CD4-positive, alpha-beta memory T cell (primary cell): ENCODE results near the gene MRPS6. TPM values are rescaled to one million over a fixed set of nuclear protein-coding genes. Genes with fewer than 3 reads are reported as not detected.

Experiments used
- CTCF ChIA-PET: fragments of 350-600 bp; sonication (Branson Sonifier 250); formaldehyde crosslinking; loops from one replicate; lab custom pipeline; 2021; ENCODE audit warnings: inconsistent platforms; ENCODE audit not compliant: partially characterized antibody; lab: Charles Lee
- POLR2A ChIA-PET: fragments of 350-600 bp; sonication (Branson Sonifier 250); formaldehyde crosslinking; loops from one replicate; lab custom pipeline; 2021; ENCODE audit not compliant: partially characterized antibody; lab: Charles Lee
- DNase-seq, 5 donors: peaks; one replicate each; pipeline versions ENCODE4 v3.0.0 to v3.0.0-alpha.2; 2020 to 2022; ENCODE audit warnings: mixed read lengths in 1 of 5
- H3K27ac ChIP-seq: one replicate; pipeline ENCODE4 v1.7.0; 2013; ENCODE audit warnings: low read depth, low read length
- H3K27me3 ChIP-seq: 2 replicates; pipeline ENCODE4 v1.7.0; 2013; ENCODE audit warnings: mild to moderate bottlenecking, low read length, moderate library complexity; ENCODE audit not compliant: insufficient read depth
- H3K36me3 ChIP-seq: 2 replicates; pipeline ENCODE4 v1.7.0; 2013; ENCODE audit warnings: mild to moderate bottlenecking, low read length, moderate library complexity; ENCODE audit not compliant: insufficient read depth
- H3K4me1 ChIP-seq: 2 replicates; pipeline ENCODE4 v1.7.0; 2013; ENCODE audit warnings: mild to moderate bottlenecking, low read length, moderate library complexity; ENCODE audit not compliant: insufficient read depth
- H3K4me3 ChIP-seq, 2 donors: one replicate each; pipeline ENCODE4 v1.7.0; 2013; ENCODE audit warnings: low read length in 2 of 2, mild to moderate bottlenecking in 1 of 2
- H3K9me3 ChIP-seq, 2 donors: one replicate each; pipeline ENCODE4 v1.7.0; 2013; ENCODE audit warnings: low read length in 2 of 2, control low read depth in 1 of 2; ENCODE audit not compliant: control insufficient read depth in 1 of 2
- H3K27ac Mint-ChIP-seq, 7 donors: one replicate each; pipeline ENCODE4 v1.8.0; 2020 to 2021; ENCODE audit warnings: mixed read lengths in 7 of 7, mild to moderate bottlenecking in 6 of 7, inconsistent platforms in 3 of 7, moderate library complexity in 3 of 7
- H3K27me3 Mint-ChIP-seq, 2 donors: one replicate each; pipeline ENCODE4 v1.8.0; 2020 to 2021; ENCODE audit warnings: mixed read lengths in 2 of 2
- H3K36me3 Mint-ChIP-seq, 2 donors: one replicate each; pipeline ENCODE4 v1.8.0; 2020 to 2021; ENCODE audit warnings: mixed read lengths in 2 of 2, inconsistent platforms in 1 of 2, mild to moderate bottlenecking in 1 of 2
- H3K4me1 Mint-ChIP-seq, 4 donors: one replicate each; pipeline ENCODE4 v1.8.0; 2020 to 2021; ENCODE audit warnings: mixed read lengths in 4 of 4, mild to moderate bottlenecking in 1 of 4
- H3K4me3 Mint-ChIP-seq, 8 donors: one replicate each; pipeline ENCODE4 v1.8.0; 2020 to 2021; ENCODE audit warnings: mixed read lengths in 8 of 8, mild to moderate bottlenecking in 7 of 8, moderate library complexity in 6 of 8, inconsistent platforms in 3 of 8
- H3K9me3 Mint-ChIP-seq, 8 donors: one replicate each; pipeline ENCODE4 v1.8.0; 2020 to 2021; ENCODE audit warnings: mixed read lengths in 8 of 8, mild to moderate bottlenecking in 5 of 8, inconsistent platforms in 3 of 8, moderate library complexity in 1 of 8
- intact Hi-C: fragments of 100-400 bp; cut with micrococcal nuclease; formaldehyde crosslinking; loops from one replicate; pipeline ENCODE4 v1.15.1; 2023
- polyA plus RNA-seq, 2 donors: library from polyadenylated mRNA; unstranded; fragments of 300-500 nt; fragmentation: Illumina TruSeq; gene quantifications; one replicate each; pipeline ENCODE4 v1.2.3, GENCODE V29; 2021
- total RNA-seq, 2 experiments: library from RNA; stranded (reverse); gene quantifications; one replicate each; pipeline ENCODE4 v1.2.3, GENCODE V29; 2021

The MRPS6 gene
- total and polyA plus RNA-seq, 4 experiments from 2014 or later: 76.9 to 160 (median 108) TPM

- Mint-ChIP-seq H3K4me3 (peak overlapping the region; percentile 32 to 82 (median 63)), H3K36me3 (no peaks in the 10 kb centered on the region), H3K27me3 (no peaks in the 10 kb centered on the region), H3K4me1 (peaks cover 2 to 10% (median 4%) of the 10 kb centered on the region in 4 donors), H3K27ac (peak overlapping the region in 4 of 7 donors; percentile 6 to 79 (median 37)), H3K9me3 (peaks cover 0 to 3% (median 0%) of the 10 kb centered on the region in 8 donors)
- no peaks in the 10 kb centered on the region for H3K9me3 ChIP-seq
- no peaks in the 10 kb centered on the region for H3K4me1 ChIP-seq
- ChIA-PET CTCF (no interaction called here), POLR2A (no interaction called here)
- peak in 1 of 5 donors; percentile 6 for DNase-seq
- no peaks in the 10 kb centered on the region for H3K36me3 ChIP-seq
- no peak overlapping the region for H3K4me3 ChIP-seq
- intact Hi-C loops: no loop called here
- H3K27ac ChIP-seq: no peak overlapping the region
- H3K27me3 ChIP-seq: no peaks in the 10 kb centered on the region
These were observed 26.5 kb upstream of the MRPS6 start for GRCh38 chr21:34046917-34047316.

GRCh38 chr21:34047835-34048234, 25.5 kb upstream of the MRPS6 start:
- POLR2A ChIA-PET: no interaction called here
- Histone ChIP-seq H3K27me3 (no peaks in the 10 kb centered on the region), H3K4me3 (no peak overlapping the region), H3K36me3 (no peaks in the 10 kb centered on the region), H3K9me3 (no peaks in the 10 kb centered on the region), H3K4me1 (no peaks in the 10 kb centered on the region), H3K27ac (no peak overlapping the region)
- DNase-seq: no peak
- CTCF ChIA-PET: no interaction called here
- Mint-ChIP-seq H3K4me1 (peaks cover 2 to 10% (median 4%) of the 10 kb centered on the region in 4 donors), H3K27ac (no peak overlapping the region), H3K27me3 (no peaks in the 10 kb centered on the region), H3K9me3 (peaks cover 0 to 2% (median 0%) of the 10 kb centered on the region in 8 donors), H3K36me3 (no peaks in the 10 kb centered on the region), H3K4me3 (peak overlapping the region in 4 of 8 donors; percentile 5 to 34 (median 24))
- intact Hi-C loops: no loop called here

- Histone ChIP-seq H3K36me3 (no peaks in the 10 kb centered on the region), H3K4me1 (no peaks in the 10 kb centered on the region), H3K27ac (no peak overlapping the region), H3K4me3 (no peak overlapping the region), H3K27me3 (no peaks in the 10 kb centered on the region), H3K9me3 (no peaks in the 10 kb centered on the region)
- Mint-ChIP-seq H3K4me1 (peaks cover 0 to under 1% (median 0%) of the 10 kb centered on the region in 4 donors), H3K9me3 (peaks cover 0 to 2% (median 0%) of the 10 kb centered on the region in 8 donors), H3K36me3 (no peaks in the 10 kb centered on the region), H3K27ac (no peak overlapping the region), H3K4me3 (no peak overlapping the region), H3K27me3 (no peaks in the 10 kb centered on the region)
- intact Hi-C loops: no loop called here
- ChIA-PET CTCF (no interaction called here), POLR2A (no interaction called here)
- no peak for DNase-seq
These were observed 21.2 kb upstream of the MRPS6 start for GRCh38 chr21:34052171-34052570.

- Mint-ChIP-seq H3K9me3 (no peaks in the 10 kb centered on the region), H3K27me3 (no peaks in the 10 kb centered on the region), H3K4me1 (no peaks in the 10 kb centered on the region), H3K27ac (peak overlapping the region in 1 of 7 donors; percentile 5), H3K36me3 (no peaks in the 10 kb centered on the region), H3K4me3 (no peak overlapping the region)
- H3K27me3 ChIP-seq: no peaks in the 10 kb centered on the region
- intact Hi-C loops: no loop called here
- CTCF ChIA-PET: no interaction called here
- no peaks in the 10 kb centered on the region for H3K9me3 ChIP-seq
- no peaks in the 10 kb centered on the region for H3K36me3 ChIP-seq
- H3K27ac ChIP-seq: no peak overlapping the region
- no peak for DNase-seq
- POLR2A ChIA-PET: interaction anchor here (1.2 kb wide), 1 partner anchor 10 kb away, joined by 4 read pairs; no protein-coding TSS in a partner anchor
- no peak overlapping the region for H3K4me3 ChIP-seq
- no peaks in the 10 kb centered on the region for H3K4me1 ChIP-seq
These were observed 19.1 kb upstream of the MRPS6 start for GRCh38 chr21:34054259-34054658.

DNA sequence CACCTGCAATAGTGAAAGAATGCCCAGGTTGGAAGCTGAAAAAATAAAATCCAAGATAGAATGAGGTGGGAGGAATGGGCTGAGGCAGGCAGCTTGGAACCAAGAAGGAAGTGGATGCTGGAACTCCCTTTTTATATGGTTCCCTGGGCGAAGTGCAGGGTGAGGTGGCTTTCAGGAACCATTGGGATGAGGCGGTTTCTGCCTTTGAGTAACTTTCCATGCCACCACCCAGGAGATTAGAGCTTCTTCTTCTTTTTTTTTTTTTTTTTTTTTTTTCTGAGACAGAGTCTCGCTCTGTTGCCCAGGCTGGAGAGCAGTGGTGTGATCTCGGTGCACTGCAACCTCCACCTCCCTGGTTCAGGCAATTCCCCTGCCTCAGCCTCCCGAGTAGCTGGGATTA, 17.8 kb upstream of the MRPS6 start:
- Histone ChIP-seq H3K36me3 (no peaks in the 10 kb centered on the region), H3K4me3 (no peak overlapping the region), H3K4me1 (no peaks in the 10 kb centered on the region), H3K27ac (no peak overlapping the region), H3K27me3 (no peaks in the 10 kb centered on the region), H3K9me3 (no peaks in the 10 kb centered on the region)
- Mint-ChIP-seq H3K4me1 (no peaks in the 10 kb centered on the region), H3K36me3 (no peaks in the 10 kb centered on the region), H3K27me3 (no peaks in the 10 kb centered on the region), H3K4me3 (no peak overlapping the region), H3K9me3 (no peaks in the 10 kb centered on the region), H3K27ac (peak overlapping the region in 1 of 7 donors; percentile 51)
- DNase-seq: no peak
- ChIA-PET CTCF (interaction anchor here (1.0 kb wide), 1 partner anchor 118 kb away, joined by 3 read pairs; no protein-coding TSS in a partner anchor), POLR2A (interaction anchor here (1.2 kb wide), 1 partner anchor 8 kb away, joined by 4 read pairs; no protein-coding TSS in a partner anchor)
- intact Hi-C loops: no loop called here

DNA sequence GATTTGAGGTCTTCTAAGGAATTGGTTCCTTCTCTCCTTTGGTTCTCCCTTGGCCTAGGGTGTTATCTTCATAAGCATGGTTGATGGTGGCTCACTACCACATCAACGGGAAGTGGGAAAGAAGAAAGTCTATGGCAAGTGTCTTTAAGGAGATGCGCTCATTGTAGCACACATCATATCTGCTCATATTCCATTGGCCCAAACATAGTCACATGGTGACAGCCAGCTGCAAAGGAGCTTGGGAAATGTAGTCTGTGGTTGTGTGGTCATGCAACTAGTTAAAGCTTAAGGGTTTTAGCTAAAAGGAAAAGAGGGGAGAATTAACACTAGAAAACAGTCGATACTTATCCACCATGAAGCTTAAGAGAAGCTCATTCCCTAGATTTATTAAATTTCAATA, 11.4 kb upstream of the MRPS6 start:
- H3K27me3 Mint-ChIP-seq: no peaks in the 10 kb centered on the region
- Histone ChIP-seq H3K36me3 (no peaks in the 10 kb centered on the region), H3K9me3 (no peaks in the 10 kb centered on the region), H3K4me1 (no peaks in the 10 kb centered on the region), H3K27ac (no peak overlapping the region), H3K4me3 (no peak overlapping the region), H3K27me3 (no peaks in the 10 kb centered on the region)
- H3K4me1 Mint-ChIP-seq: no peaks in the 10 kb centered on the region
- no peaks in the 10 kb centered on the region for H3K9me3 Mint-ChIP-seq
- POLR2A ChIA-PET: interaction anchor here (0.7 kb wide), 1 partner anchor 113 kb away, joined by 3 read pairs; no protein-coding TSS in a partner anchor
- CTCF ChIA-PET: no interaction called here
- H3K27ac Mint-ChIP-seq: no peak overlapping the region
- intact Hi-C loops: no loop called here
- H3K36me3 Mint-ChIP-seq: no peaks in the 10 kb centered on the region
- H3K4me3 Mint-ChIP-seq: no peak overlapping the region
- DNase-seq: no peak

DNA sequence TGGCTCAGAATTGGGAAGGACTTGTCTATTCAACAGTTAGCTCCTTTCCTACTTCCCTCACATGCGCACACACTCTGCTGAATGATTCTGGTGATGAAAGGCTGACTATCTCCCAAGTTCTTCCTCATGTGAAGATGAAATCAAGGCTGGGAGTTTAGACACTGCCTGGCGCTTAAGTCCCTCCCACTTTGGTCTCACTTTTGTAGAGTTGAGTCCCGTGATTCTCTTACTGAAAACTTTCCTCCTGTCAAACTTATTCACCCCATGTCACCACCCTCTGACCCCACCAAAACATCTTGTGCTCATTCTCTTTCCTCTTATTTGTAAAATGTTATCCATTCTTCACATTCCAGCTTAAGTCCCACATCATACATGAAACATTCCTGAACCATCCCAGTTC, 8.4 kb upstream of the MRPS6 start:
- H3K9me3 Mint-ChIP-seq: no peaks in the 10 kb centered on the region
- no peaks in the 10 kb centered on the region for H3K36me3 Mint-ChIP-seq
- CTCF ChIA-PET: interaction anchor here (0.7 to 0.9 kb wide), 2 partner anchors 9 to 283 kb away, joined by 3 read pairs; no protein-coding TSS in a partner anchor
- intact Hi-C loops: no loop called here
- no peaks in the 10 kb centered on the region for H3K27me3 ChIP-seq
- H3K4me3 ChIP-seq: no peak overlapping the region
- no peaks in the 10 kb centered on the region for H3K4me1 ChIP-seq
- no peak overlapping the region for H3K4me3 Mint-ChIP-seq
- peaks cover 0 to 5% (median 0%) of the 10 kb centered on the region in 4 donors for H3K4me1 Mint-ChIP-seq
- no peak overlapping the region for H3K27ac Mint-ChIP-seq
- no peaks in the 10 kb centered on the region for H3K36me3 ChIP-seq
- H3K9me3 ChIP-seq: no peaks in the 10 kb centered on the region
- H3K27ac ChIP-seq: no peak overlapping the region
- DNase-seq: no peak
- H3K27me3 Mint-ChIP-seq: no peaks in the 10 kb centered on the region
- POLR2A ChIA-PET: interaction anchor here (2.0 kb wide), 1 partner anchor 9 kb away, joined by 11 read pairs; the partner anchor contains the start of genes MRPS6 and SLC5A3
